Astrocyte of the spinal cord (primary cell): Measurements from ENCODE around the gene TBRG4.

Experiments
- DNase-seq: peaks from one replicate; pipeline ENCODE4 v3.0.0; 2011; ENCODE audit warnings: low read depth, low spot score
- H3K4me3 ChIP-seq: 2 replicates; pipeline ENCODE4 v1.5.1; 2011; ENCODE audit warnings: low read depth, mild to moderate bottlenecking, low read length, moderate library complexity
- CTCF ChIP-seq: IDR thresholded peaks from 2 replicates; pipeline ENCODE4 v1.5.1; 2012; ENCODE audit warnings: low read depth, mild to moderate bottlenecking, low read length, inconsistent platforms
- in situ Hi-C: cut with HindIII; loops from 2 replicates; pipeline ENCODE4 v1.10.0; 2017; ENCODE audit warnings: low sequenced_read_pairs

Gene TBRG4

DNA sequence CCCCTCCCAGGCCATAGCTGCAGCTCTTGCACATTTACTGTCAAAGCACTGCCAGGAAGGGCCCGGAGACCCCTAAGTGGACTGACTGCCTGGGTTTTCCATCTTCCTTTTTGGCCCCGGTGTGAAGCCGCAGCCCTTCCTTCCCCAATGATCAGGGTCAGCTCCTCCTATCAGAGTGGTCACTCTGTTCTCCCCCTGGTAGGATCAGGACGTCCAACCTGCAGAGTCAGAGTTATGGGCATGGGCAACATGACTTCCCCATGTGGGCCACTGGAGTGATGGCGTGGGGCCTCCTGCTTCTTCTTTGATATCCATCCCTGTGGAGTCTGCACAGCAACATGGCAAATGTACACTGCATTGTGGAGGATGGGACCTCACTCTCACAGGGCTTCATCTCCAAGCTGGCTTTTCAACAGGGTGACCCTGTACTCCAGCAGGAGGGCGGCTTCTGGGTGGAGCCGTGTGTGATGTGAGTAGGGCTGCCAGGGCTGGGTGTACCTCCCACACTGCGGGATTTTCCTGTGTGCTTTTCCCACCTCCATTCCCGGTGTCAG, 39.7 kb upstream of the TBRG4 start:
- TF ChIP-seq CTCF: no peak
- in situ Hi-C loops: no loop called here
- H3K4me3 ChIP-seq: no peak overlapping the region
- DNase-seq: no peak

- in situ Hi-C loops: no loop called here
- DNase-seq: no peak
- no peak overlapping the region for H3K4me3 ChIP-seq
- TF ChIP-seq CTCF: no peak
Observed at GRCh38 chr7:45150199-45150598, 38.7 kb upstream of the TBRG4 start.

DNA sequence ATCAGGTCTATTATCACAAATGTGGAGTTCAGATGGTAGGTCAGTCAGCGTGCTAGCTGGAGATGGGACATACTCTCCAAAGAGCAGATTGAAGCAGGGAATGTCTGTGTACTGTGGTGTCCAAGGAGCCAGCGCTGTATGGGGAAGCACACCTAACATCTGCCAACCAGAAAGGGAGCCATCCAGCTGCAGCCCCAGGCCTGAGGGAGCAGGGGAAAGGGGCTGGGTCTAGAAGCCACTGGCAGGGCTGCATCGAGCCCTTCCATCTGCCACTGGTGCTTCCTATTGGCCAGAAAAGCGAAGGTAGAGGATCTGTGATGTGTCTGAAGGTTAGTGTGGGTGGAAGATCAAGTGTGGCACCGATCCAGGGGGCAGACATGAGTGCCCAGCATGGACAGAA, 38.1 kb upstream of the TBRG4 start:
- no peak overlapping the region for H3K4me3 ChIP-seq
- DNase-seq: no peak
- in situ Hi-C loops: no loop called here
- no peak for TF ChIP-seq CTCF

- no peak for DNase-seq
- H3K4me3 ChIP-seq: no peak overlapping the region
- in situ Hi-C loops: no loop called here
- TF ChIP-seq CTCF: no peak
Observed at GRCh38 chr7:45148653-45148973, 37.1 kb upstream of the TBRG4 start.

- H3K4me3 ChIP-seq: no peak overlapping the region
- in situ Hi-C loops: no loop called here
- DNase-seq: no peak
- no peak for TF ChIP-seq CTCF
Observed at GRCh38 chr7:45147858-45148652, 36.6 kb upstream of the TBRG4 start.

GRCh38 chr7:45146531-45147379, 35.3 kb upstream of the TBRG4 start:
- no peak overlapping the region for H3K4me3 ChIP-seq
- no peak for TF ChIP-seq CTCF
- no peak for DNase-seq
- in situ Hi-C loops: no loop called here
